Ovary (tissue), 3 donors: ENCODE data around the gene TGFBR2.

Source experiments
- EP300 ChIP-seq: sonication (generic); formaldehyde crosslinking; IDR thresholded peaks from one replicate; pipeline ENCODE4 v1.6.1; 2017; ENCODE audit warnings: antibody characterized with exemption
- TF ChIP-seq, protein P1 (sequence below), 3 donors: fragments of 450-650 bp in 2 of 3; fragments of 200-600 bp in 1 of 3; IDR thresholded peaks; one replicate each; pipeline versions ENCODE4 v1.5.1 to v1.8.0; 2016 to 2022; ENCODE audit warnings: antibody characterized with exemption in 3 of 3, mild to moderate bottlenecking in 1 of 3
- donor health status: DM: no; HTN: no; CAD: no.

DNA sequence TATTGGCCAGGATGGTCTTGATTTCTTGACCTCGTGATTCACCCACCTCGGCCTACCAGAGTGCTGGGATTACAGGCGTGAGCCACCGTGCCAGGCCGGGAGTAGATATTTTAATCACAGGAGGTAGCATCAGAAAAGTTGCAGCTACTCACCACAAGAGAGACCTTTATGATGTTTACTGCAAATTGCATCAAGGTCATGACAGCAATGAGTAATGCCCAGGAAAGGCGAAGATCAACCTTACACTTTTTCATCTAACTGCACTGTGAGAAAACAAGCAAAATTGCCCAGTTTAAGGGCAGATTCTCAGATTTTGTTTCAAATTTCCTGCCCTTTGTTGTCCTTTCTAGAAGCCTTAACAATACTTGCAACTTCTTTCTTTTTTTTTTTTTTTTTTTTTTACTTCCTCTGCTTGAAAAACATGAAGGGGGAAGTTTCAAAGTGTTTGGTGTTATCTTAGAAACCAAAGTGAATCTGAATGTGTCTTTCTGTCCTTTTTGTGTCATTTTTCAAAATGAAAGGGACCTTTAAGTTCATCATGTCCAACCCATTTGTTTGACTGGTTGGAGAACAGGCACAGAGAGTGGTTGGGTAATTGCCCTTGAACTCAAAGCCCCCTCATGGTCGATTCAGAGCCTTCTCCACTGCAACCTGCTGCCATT lies 25.0 kb downstream of the TGFBR2 start:
- TF ChIP-seq, protein P1, sequence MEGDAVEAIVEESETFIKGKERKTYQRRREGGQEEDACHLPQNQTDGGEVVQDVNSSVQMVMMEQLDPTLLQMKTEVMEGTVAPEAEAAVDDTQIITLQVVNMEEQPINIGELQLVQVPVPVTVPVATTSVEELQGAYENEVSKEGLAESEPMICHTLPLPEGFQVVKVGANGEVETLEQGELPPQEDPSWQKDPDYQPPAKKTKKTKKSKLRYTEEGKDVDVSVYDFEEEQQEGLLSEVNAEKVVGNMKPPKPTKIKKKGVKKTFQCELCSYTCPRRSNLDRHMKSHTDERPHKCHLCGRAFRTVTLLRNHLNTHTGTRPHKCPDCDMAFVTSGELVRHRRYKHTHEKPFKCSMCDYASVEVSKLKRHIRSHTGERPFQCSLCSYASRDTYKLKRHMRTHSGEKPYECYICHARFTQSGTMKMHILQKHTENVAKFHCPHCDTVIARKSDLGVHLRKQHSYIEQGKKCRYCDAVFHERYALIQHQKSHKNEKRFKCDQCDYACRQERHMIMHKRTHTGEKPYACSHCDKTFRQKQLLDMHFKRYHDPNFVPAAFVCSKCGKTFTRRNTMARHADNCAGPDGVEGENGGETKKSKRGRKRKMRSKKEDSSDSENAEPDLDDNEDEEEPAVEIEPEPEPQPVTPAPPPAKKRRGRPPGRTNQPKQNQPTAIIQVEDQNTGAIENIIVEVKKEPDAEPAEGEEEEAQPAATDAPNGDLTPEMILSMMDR (IDR thresholded peaks at IDR 0.05): no peak
- no peak for TF ChIP-seq EP300
